GM12872 (cell line): ENCODE measurements around the gene ZWILCH.

Source experiments
- CTCF ChIP-seq: IDR thresholded peaks from 3 replicates; pipeline ENCODE4 v1.5.1; 2011; ENCODE audit warnings: low read depth, mild to moderate bottlenecking, low read length, moderate library complexity; ENCODE audit not compliant: insufficient read depth

ZWILCH gene

GRCh38 chr15:66545255-66545654, 40.1 kb downstream of the ZWILCH start:
- no peak for TF ChIP-seq CTCF

DNA sequence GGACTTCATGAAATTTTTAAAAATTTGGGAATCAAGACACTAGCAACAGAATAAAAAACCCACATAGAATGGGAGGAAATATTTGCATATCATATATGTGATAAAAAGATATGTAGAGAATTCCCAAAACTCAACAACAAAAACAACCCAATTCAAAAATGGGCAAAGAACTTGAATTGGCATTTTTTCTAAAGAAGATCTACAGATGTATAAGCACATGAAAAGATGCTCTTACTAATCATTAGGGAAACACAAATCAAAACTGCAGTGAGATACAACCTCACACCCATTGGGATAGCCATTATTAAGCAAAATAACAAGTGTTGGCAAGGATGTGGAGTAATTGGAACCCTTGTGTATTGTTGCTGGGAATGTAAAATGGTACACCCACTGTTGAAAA, 50.6 kb downstream of the ZWILCH start:
- TF ChIP-seq CTCF: no peak

DNA sequence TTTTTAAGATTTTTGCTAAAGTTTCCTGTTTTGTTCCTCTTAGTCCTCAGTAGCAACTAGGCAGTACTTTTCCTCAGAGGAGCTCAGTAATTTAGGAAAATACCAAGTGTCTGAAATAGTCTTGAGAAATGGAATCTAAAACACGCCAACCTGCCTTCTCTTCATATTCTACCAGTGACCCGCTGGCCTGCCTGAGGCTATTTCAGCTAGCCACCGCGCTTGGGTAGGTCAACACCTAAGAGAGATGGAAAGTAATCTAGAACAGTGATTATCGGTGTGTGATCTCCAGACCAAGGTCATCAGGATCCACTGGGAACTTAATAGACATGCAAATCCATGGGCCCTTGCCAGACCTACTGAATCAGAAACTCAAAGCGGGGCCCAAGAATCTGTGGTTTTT, 53.1 kb downstream of the ZWILCH start:
- no peak for TF ChIP-seq CTCF

GRCh38 chr15:66560856-66561525, 55.9 kb downstream of the ZWILCH start:
- no peak for TF ChIP-seq CTCF

- no peak for TF ChIP-seq CTCF
Observed at GRCh38 chr15:66563126-66563525, 58.0 kb downstream of the ZWILCH start.

DNA sequence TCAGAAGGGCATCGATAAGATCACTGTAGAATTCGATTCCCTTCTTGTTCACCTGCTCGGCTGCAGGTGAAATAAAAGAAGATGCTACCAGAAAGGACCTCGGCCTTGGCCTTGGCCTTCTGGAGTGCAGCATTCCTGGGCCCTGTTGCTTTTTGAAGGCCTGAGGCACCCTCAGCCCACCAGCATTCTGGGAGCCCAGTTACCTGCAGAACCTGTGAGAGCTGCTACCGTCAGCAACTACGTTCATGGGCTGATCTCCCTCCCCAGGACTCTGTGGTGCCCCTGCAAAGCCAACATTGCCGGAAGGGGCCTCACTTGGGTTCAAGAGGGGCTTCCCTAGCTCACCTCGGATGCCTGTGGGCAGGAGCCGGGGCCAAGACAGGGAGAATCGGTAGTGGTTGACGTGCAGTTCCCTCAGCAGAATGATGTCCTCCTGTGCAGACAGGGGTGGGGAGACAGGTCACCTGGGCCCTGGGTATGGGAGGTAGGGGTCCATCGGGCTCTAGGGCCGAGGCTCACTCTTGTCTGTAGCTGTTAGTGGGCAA, 58.5 kb downstream of the ZWILCH start:
- TF ChIP-seq CTCF: no peak

DNA sequence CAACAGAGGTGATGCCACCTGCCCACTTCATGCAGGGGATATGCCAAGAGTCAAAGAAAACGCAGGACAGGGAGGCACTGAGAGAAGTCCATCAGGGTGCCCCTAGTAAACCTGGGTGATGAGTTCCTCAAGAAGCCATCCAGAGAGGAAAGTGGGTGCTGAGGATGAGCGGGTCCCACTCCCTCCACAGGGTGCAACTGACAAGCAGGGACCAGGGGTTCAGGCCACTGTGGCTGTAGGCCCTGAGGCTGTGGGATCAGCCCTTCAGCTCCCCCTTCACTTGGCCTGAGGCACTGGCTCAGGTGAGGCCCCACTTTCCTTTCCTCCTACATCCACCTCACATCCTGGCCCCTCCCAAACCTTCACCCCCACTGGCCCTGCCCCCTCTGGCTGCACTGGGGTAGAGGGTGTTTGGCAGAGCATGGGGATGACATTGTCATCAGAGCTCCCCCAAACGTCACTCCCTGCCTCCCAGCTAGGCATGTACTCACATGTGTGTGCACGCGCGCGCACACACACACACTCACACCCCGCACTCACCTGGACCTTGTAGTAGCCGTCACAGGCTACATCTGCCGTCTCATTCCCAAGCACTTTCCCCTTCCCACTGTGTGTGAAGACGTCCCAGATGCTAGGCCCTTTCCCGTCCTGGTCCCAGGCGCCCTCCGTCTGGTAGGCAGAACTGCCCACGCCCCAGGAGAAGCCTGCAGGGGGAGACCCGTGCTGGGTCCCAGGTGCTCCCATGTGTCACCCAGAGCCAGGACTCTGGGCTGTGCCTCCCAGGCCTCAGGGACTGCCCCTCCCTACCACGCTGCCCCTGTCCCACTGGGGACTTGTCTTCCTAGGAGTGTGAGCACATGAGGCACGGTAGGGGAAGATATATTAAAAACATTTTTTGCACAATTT, 59.3 kb downstream of the ZWILCH start:
- no peak for TF ChIP-seq CTCF
